GM23338 (cell line): Measurements from ENCODE around the gene GPR156. TPM values are rescaled to one million over a fixed set of nuclear protein-coding genes. Genes with fewer than 3 reads are reported as not detected.

Experiments used
- ATAC-seq: fragments of 200-7000 bp; cut with Tn5 transposase; 3 replicates; pipeline ENCODE4 v1.9.1; 2020
- DNase-seq: peaks from one replicate; pipeline ENCODE4 v3.0.0-alpha.2; 2015; ENCODE audit warnings: low spot score
- H2AFZ ChIP-seq: fragments of 200-600 bp; sonication (generic); 2 replicates; pipeline ENCODE4 v1.8.0; 2016; ENCODE audit warnings: antibody characterized with exemption, mild to moderate bottlenecking, moderate library complexity
- H3F3A ChIP-seq: fragments of 200-600 bp; sonication (generic); replicated peaks from 2 replicates; pipeline ENCODE4 v1.8.0; 2017; ENCODE audit warnings: antibody characterized with exemption, mixed run types, low read depth
- H3K27ac ChIP-seq: fragments of 200-600 bp; sonication (generic); 2 replicates; pipeline ENCODE4 v1.6.1; 2016; ENCODE audit warnings: low read depth
- H3K27me3 ChIP-seq: fragments of 200-600 bp; sonication (generic); 2 replicates; pipeline ENCODE4 v1.8.0; 2016; ENCODE audit warnings: mild to moderate bottlenecking, mixed run types, moderate library complexity; ENCODE audit not compliant: insufficient read depth
- H3K36me3 ChIP-seq: fragments of 200-600 bp; sonication (generic); 2 replicates; pipeline ENCODE4 v1.8.0; 2016; ENCODE audit warnings: mild to moderate bottlenecking; ENCODE audit not compliant: insufficient read depth
- H3K4me1 ChIP-seq: fragments of 200-600 bp; sonication (generic); 2 replicates; pipeline ENCODE4 v1.8.0; 2016; ENCODE audit warnings: mild to moderate bottlenecking, moderate library complexity; ENCODE audit not compliant: insufficient read depth
- H3K4me2 ChIP-seq: fragments of 200-600 bp; sonication (generic); 2 replicates; pipeline ENCODE4 v1.7.1; 2017; ENCODE audit warnings: mixed run types
- H3K4me3 ChIP-seq: fragments of 200-600 bp; sonication (generic); 2 replicates; pipeline ENCODE4 v1.6.1; 2016; ENCODE audit warnings: mixed run types
- H3K79me2 ChIP-seq: fragments of 200-600 bp; sonication (generic); replicated peaks from 2 replicates; pipeline ENCODE4 v1.8.0; 2017; ENCODE audit warnings: mild to moderate bottlenecking; ENCODE audit not compliant: insufficient read depth
- H3K9me2 ChIP-seq: fragments of 200-600 bp; sonication (generic); 2 replicates; pipeline ENCODE4 v1.8.0; 2017; ENCODE audit not compliant: insufficient read depth
- H4K20me1 ChIP-seq: fragments of 200-600 bp; sonication (generic); replicated peaks from 2 replicates; pipeline ENCODE4 v1.8.0; 2017; ENCODE audit warnings: mild to moderate bottlenecking; ENCODE audit not compliant: insufficient read depth
- H3K27ac Mint-ChIP-seq: 2 replicates; pipeline ENCODE4 v1.8.0; 2020; ENCODE audit warnings: inconsistent platforms, mild to moderate bottlenecking, moderate library complexity, mixed read lengths
- H3K27me3 Mint-ChIP-seq: 3 replicates; pipeline ENCODE4 v1.8.0; 2022; ENCODE audit warnings: low read depth, mild to moderate bottlenecking, moderate library complexity, mixed read lengths, inconsistent platforms; ENCODE audit not compliant: insufficient read depth, poor library complexity
- H3K36me3 Mint-ChIP-seq: 3 replicates; pipeline ENCODE4 v1.8.0; 2021; ENCODE audit warnings: low read depth, mild to moderate bottlenecking, inconsistent platforms, moderate library complexity, mixed read lengths
- H3K4me1 Mint-ChIP-seq: 3 replicates; pipeline ENCODE4 v1.8.0; 2020; ENCODE audit warnings: mild to moderate bottlenecking, inconsistent platforms, mixed read lengths
- H3K4me3 Mint-ChIP-seq: 3 replicates; pipeline ENCODE4 v1.8.0; 2021; ENCODE audit warnings: moderate library complexity, mild to moderate bottlenecking, inconsistent platforms, mixed read lengths
- H3K9me3 Mint-ChIP-seq: 3 replicates; pipeline ENCODE4 v1.8.0; 2020; ENCODE audit warnings: moderate library complexity, mild to moderate bottlenecking, inconsistent platforms, mixed read lengths
- CTCF ChIP-seq, 2 experiments: fragments of 200-600 bp in 1 of 2; sonication (generic) in 1 of 2; conservative IDR thresholded peaks; 2 replicates each; pipeline versions ENCODE4 v1.5.1 to v1.6.1; 2016 to 2017; ENCODE audit warnings: antibody characterized with exemption in 2 of 2, low read depth in 2 of 2, mild to moderate bottlenecking in 2 of 2, moderate library complexity in 1 of 2
- ETS1 ChIP-seq: IDR thresholded peaks from 2 replicates; pipeline ENCODE4 v1.6.1; 2016; ENCODE audit warnings: antibody characterized with exemption
- EZH2 ChIP-seq: fragments of 200-600 bp; sonication (generic); IDR thresholded peaks from one replicate; pipeline ENCODE4 v1.8.0; 2017; ENCODE audit warnings: antibody characterized with exemption, mild to moderate bottlenecking, low read depth; ENCODE audit not compliant: unreplicated experiment
- ZNF114 ChIP-seq: fragments of 250-450 bp; sonication (Bioruptor Pico); IDR thresholded peaks from 2 replicates; pipeline ENCODE4 v1.5.0; 2020; ENCODE audit warnings: mild to moderate bottlenecking, moderate library complexity
- ZNF331 ChIP-seq: fragments of 250-450 bp; sonication (Bioruptor Pico); IDR thresholded peaks from 2 replicates; pipeline ENCODE4 v1.5.0; 2020; ENCODE audit warnings: low read depth, mild to moderate bottlenecking, moderate library complexity
- ZNF462 ChIP-seq: fragments of 250-450 bp; sonication (Bioruptor Pico); IDR thresholded peaks from 2 replicates; pipeline ENCODE4 v1.5.0; 2020; ENCODE audit warnings: mild to moderate bottlenecking, moderate library complexity
- polyA plus RNA-seq: library from polyadenylated mRNA; unstranded; fragments of >200 nt; fragmentation: Nextera tagmentation; extraction: Ambion mirVana; gene quantifications from 2 replicates; pipeline ENCODE4 v1.2.1, GENCODE V29; 2016
- total RNA-seq: library from RNA; depleted of rRNA; stranded (reverse); fragments of >200 nt; shearing (Covaris generic); gene quantifications from 2 replicates; pipeline ENCODE4 v1.2.3, GENCODE V29; 2014

The GPR156 gene
- total and polyA plus RNA-seq, 2 experiments from 2014 or later, result 0.50 to 2.5 TPM

DNA sequence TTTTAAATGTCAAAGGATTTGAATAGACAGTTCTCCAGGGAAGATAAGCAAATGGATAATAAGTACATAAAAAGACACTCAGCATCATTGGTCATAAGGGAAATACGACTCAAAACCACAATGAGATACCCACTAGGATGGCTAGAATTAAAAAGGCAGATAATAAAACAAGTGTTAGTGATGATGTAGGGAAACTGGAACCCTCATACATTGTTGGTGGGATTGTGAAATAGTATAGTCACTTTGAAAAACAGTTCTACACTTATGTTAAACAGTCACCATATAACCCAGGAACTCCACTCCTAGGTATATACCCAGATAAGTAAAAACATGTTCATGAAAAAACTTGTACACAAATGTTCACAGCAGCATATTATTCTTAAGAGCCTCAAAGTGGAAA is 72.5 kb downstream of the GPR156 start:
- H4K20me1 ChIP-seq, result no peaks in the 10 kb centered on the region
- no peaks in the 10 kb centered on the region for H3K9me2 ChIP-seq
- Mint-ChIP-seq H3K27ac (no peak overlapping the region), H3K27me3 (no peaks in the 10 kb centered on the region), H3K9me3 (no peaks in the 10 kb centered on the region), H3K4me1 (peaks cover 2% of the 10 kb centered on the region; the same call in 2 of the 3 replicates), H3K36me3 (no peaks in the 10 kb centered on the region), H3K4me3 (no peak overlapping the region)
- no peak overlapping the region for H3K27ac ChIP-seq
- no peaks in the 10 kb centered on the region for H3F3A ChIP-seq
- no peak overlapping the region for H3K4me2 ChIP-seq
- DNase-seq, result no peak
- H3K27me3 ChIP-seq, result no peaks in the 10 kb centered on the region
- TF ChIP-seq EZH2, result no peak
- no peak for TF ChIP-seq CTCF (conservative IDR thresholded peaks at IDR 0.05; ENCODE audit: low read depth in 2 of 2)
- TF ChIP-seq ZNF331, result no peak
- TF ChIP-seq ZNF114 (CRISPR knock-in tag), result no peak
- no peak for TF ChIP-seq ETS1
- TF ChIP-seq ZNF462, result no peak
- H3K4me1 ChIP-seq, result peaks cover 10% of the 10 kb centered on the region
- no peak for ATAC-seq
- no peaks in the 10 kb centered on the region for H3K79me2 ChIP-seq
- no peak overlapping the region for H2AFZ ChIP-seq
- no peak overlapping the region for H3K4me3 ChIP-seq
- no peaks in the 10 kb centered on the region for H3K36me3 ChIP-seq
